ENCODE results near the gene TJP3.

Gene TJP3

DNA sequence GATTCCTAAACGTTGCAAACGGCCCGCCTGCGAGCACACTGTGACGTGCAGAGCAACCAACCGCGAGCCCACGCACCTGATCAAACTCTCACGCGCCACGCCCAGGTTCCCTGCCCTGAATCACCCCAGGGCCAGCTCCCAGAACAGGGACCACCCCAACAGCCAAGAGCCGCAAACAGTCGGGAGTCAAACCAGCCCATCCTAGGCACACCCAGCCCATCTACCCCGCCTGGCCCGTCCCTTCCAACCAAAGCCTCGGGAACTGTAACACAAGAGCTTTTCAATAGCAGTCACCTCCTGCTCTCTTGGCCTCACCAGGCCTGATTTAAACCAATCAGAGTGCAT lies 16.8 kb upstream of the TJP3 start:
- no peak for DNase-seq

DNA sequence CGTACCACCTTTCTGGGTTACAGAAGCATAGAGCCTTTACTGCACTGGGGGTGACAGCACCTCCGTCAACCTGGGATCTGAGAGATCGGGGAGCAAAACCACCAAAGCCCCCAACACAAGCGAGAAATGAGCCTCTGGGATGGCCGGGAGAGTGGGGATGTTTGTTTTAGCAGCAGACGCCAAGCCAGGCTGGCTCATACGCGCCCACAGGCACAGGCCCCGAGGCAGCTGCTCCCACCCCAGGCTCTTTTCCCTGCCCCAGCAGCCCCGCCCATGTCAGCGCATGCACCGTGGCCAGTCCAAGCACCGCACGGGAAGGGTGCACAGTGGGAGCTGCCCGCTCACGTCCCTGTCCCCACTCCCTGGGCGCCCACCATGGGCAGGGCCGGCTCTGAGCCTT lies 16.5 kb upstream of the TJP3 start:
- no peak for DNase-seq

- peak; percentile 30 for DNase-seq
These were observed 15.8 kb upstream of the TJP3 start for GRCh38 chr19:3692141-3693024.

GRCh38 chr19:3693025-3693925 lies 14.9 kb upstream of the TJP3 start:
- DNase-seq, result no peak

GRCh38 chr19:3694361-3695123 lies 13.6 kb upstream of the TJP3 start:
- no peak for DNase-seq

GRCh38 chr19:3695124-3695733 lies 13.0 kb upstream of the TJP3 start:
- no peak for DNase-seq

DNA sequence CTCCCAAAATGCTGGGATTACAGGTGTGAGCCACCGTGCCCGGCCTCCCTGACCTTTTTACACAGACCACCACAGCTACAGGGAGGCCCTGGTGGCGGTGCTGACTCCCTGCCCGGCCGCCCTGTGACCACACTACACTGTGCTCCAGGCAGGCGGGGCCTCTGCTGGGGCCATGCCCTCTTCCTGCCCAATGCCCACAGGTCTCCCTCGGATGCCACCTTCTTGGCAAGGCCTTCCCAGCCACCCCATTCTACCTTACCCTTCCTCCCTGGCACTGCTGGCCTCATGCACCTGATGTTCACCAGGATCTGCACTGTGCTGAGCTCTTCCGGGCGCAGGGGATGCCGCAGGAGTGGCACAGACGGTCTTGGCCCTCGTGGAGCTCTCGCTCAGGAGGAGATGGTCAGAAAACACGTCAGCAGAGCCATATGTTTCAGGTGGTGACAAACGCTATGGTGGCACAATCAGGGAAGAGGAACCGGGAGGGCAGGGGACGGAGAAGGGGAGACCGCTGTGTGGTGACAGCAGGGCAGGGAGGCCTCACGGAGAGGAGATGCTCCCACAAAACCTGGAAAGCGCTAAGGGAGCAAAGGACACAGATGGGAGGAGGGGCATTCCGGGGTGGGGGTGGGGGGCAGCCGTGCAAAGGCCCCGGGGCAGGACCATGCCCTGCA lies 12.1 kb upstream of the TJP3 start:
- no peak for DNase-seq

DNA sequence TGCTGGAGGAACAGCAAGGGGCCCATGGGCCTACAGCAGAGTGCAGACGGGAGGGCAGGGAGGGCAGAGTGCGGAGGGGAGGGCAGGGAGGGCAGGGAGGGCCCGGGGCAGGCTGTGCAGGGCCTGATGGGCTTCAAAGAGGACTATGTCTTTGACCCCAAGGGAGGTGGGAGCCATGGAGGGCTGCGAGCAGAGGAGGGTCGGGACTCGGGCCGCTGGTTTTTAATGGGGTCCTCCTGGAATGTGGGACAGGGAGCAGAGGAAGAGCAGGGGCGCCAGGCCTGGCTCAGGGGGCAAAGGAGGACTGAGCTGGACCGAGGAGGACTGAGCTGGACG lies 11.6 kb upstream of the TJP3 start:
- no peak for DNase-seq

DNA sequence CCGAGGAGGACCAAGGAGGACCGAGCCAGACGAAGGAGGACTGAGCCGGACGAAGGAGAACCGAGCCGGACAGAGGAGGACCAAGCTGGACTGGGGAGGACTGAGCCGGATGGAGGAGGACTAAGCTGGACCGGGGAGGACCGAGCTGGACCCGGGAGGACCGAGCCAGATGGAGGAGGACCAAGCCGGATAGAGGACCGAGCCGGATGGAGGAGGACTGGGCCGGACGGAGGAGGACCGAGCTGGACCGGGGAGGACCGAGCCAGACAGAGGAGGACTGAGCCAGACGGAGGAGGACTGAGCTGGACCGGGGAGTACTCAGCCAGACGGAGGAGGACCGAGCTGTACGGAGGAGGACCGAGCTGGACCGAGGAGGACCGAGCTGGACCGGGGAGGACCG lies 11.1 kb upstream of the TJP3 start:
- no peak for DNase-seq

GRCh38 chr19:3697671-3698385 lies 10.4 kb upstream of the TJP3 start:
- no peak for DNase-seq

DNA sequence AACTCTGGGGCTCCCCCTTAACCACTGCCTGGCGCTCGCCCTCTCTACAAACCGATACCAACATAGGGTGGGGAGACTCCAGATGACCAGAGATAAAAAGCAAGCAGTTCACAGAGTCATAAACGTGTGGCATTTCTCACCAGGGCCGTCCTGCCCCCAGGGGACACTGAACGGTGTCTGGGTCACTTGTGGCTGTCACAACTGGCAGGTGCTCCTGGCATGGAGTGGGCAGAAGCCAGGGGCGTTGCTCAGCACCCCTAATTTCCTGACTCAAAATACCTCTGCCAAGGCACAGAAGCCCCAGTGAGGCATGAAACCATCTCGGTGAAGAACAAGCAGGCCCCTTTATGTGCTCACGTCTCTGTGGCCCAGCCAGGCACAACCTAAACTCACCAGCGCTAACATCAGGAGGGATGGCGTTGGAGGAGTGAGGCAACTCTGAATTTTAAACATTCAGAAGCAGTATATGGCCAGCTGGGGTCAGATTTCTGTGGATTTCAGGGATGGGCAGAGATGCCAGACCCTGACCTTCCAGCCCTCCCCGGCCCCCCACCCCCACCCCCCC lies 9.7 kb upstream of the TJP3 start:
- no peak for DNase-seq

- peak; percentile 30 for DNase-seq
These were observed 9.0 kb upstream of the TJP3 start for GRCh38 chr19:3698974-3699740.

- no peak for DNase-seq
These were observed 8.4 kb upstream of the TJP3 start for GRCh38 chr19:3699741-3700241.

DNA sequence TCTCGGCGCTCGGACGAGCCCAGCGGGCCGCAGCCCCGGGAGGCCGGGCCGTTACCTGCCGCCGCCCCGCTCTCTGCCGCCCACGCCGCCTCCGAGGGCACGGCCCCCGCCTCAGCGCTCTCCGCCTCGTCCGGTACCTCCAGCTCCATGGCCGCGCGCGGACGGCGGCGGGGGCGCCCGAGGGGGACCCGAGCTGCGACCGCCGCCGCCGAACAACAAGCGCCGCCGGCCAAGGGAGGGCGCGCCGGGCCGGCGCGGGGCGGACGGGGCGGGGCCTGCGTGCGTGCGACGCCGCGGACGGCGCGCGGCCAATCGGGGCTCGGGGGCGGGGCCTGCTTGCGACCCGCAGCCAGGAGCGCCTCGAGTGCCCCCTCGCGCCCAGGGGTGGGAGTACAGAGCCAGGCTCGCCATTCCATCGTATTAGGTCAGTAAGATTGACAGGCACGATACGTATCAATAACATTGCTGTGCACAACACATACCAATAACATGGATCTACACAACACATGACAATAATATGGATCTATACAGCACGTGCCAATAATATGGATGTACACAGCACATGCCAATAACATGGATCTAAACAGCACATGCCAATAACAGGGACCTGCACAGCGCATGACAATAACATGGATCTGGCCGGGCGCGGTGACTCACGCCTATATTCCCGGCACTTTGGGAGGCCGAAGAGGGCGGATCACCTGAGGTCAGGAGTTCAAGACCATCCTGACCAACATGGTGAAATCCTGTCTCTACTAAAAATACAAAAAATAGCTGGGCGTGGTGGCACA lies 7.7 kb upstream of the TJP3 start, which contains the start of gene PIP5K1C:
PIP5K1C (minus strand) TSS at position 227 of the 791 bp plus-strand sequence; CDS start at position 149, 78 bp downstream.
- peak; percentile 92 for DNase-seq

- DNase-seq, result no peak
These were observed 7.0 kb upstream of the TJP3 start for GRCh38 chr19:3701200-3701599.

GRCh38 chr19:3707868-3708206 lies 347 bp upstream of the TJP3 start:
- no peak for DNase-seq

- no peak for DNase-seq
These were observed 2.2 kb downstream of the TJP3 start for GRCh38 chr19:3710265-3710812.

DNA sequence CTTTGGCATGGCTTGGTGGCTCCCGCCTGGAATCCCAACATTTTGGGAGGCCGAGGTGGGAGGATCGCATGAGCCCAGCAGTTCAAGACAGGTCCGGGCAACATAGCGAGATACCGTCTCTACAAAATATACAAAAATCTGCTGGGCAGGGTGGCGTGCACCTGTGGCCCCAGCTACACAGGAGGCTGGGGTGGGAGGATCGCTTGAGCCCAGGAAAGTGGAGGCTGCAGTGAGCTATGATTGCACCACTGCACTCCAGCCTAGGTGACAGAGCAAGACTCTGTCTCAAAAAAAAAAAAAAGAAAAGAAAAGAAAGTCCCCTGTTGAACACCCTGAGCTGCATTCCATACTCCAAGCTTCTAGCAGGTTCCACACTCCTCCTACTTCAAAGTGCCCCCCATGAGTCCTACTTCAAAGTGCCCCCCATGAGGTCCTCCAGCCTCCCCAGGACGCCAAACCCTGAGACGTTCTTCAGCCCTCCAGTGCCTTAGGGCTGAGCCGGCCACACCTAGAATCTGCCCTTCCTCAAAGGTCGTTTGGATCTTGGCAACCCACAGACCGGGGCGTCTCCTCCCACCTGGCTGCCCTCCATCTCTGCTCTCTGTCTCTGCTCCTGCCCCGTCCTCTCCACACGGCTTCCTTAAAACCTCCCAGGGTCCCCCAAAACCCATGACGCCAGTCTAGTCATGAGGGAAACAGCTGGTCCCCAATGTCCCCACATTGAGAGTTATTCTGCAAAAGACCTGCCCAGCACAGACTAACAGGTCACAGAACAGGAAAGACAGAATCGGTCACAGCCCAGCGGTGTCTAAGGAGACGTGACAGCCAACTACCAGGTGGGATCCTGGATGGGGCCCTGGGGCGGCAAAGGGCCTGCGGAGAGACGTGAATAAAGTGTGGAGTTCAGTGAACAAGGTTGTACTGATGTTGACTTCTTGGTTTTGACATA lies 4.8 kb downstream of the TJP3 start:
- DNase-seq, result no peak

All from activated CD4-positive, alpha-beta T cell treated with anti-CD3 and anti-CD28 coated beads, Interleukin-2, amount 50 U/mL, for 16 hours (primary cell).